ENCODE measurements around the gene SLC16A13. TPM values are rescaled to one million over a fixed set of nuclear protein-coding genes. Genes with fewer than 3 reads are reported as not detected.
"Not testable (repeated sequence)": the region's sequence is repeated elsewhere in the genome, so short reads cannot be mapped to it uniquely, and the experiment has no call there.

Gene SLC16A13
- total RNA-seq, 1 experiment from 2014 or later, result 0.48 TPM

DNA sequence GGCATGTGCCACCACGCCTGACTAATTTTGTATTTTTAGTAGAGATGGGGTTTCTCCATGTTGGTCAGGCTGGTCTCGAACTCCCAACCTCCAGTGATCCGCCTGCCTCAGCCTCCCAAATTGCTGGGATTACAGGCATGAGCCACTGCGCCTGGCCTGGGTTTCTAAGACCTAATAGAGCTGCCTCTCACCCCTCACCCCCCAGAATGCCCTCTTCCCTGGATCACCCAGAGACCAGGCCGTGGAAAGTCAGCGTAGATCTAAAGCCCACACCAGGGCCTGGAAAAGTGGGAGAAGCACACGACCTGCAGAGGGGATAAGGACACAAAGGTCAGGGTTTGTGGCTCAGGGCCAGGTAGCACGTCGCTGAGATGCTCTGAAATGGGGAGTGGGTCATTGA is 14.8 kb downstream of the SLC16A13 start:
- DNase-seq; H3K36me3 ChIP-seq (replicated peaks; ENCODE audit: control insufficient read depth, insufficient read depth, low read length); H3K4me3 ChIP-seq (ENCODE audit: insufficient read depth, low read depth, low read length): not testable (repeated sequence)
- peaks cover 10% of the 10 kb centered on the region for H3K27me3 ChIP-seq (ENCODE audit: control insufficient read depth, insufficient read depth, low read length)

- Histone ChIP-seq H3K27me3 (ENCODE audit: control insufficient read depth, insufficient read depth, low read length) (no peaks in the 10 kb centered on the region), H3K36me3 (replicated peaks; ENCODE audit: control insufficient read depth, insufficient read depth, low read length) (no peaks in the 10 kb centered on the region), H3K4me3 (ENCODE audit: insufficient read depth, low read depth, low read length) (no peak overlapping the region)
- no peak for DNase-seq
Observed at GRCh38 chr17:7056386-7056785, 20.6 kb downstream of the SLC16A13 start.

- H3K36me3 ChIP-seq (replicated peaks; ENCODE audit: control insufficient read depth, insufficient read depth, low read length), result no peaks in the 10 kb centered on the region
- no peak overlapping the region for H3K4me3 ChIP-seq (ENCODE audit: insufficient read depth, low read depth, low read length)
- DNase-seq, result no peak
- H3K27me3 ChIP-seq (ENCODE audit: control insufficient read depth, insufficient read depth, low read length), result no peaks in the 10 kb centered on the region
Observed at GRCh38 chr17:7058831-7059447, 23.1 kb downstream of the SLC16A13 start.

GRCh38 chr17:7060165-7060891 is 24.5 kb downstream of the SLC16A13 start:
- no peaks in the 10 kb centered on the region for H3K27me3 ChIP-seq (ENCODE audit: control insufficient read depth, insufficient read depth, low read length)
- no peaks in the 10 kb centered on the region for H3K36me3 ChIP-seq (replicated peaks; ENCODE audit: control insufficient read depth, insufficient read depth, low read length)
- no peak overlapping the region for H3K4me3 ChIP-seq (ENCODE audit: insufficient read depth, low read depth, low read length)
- no peak for DNase-seq

DNA sequence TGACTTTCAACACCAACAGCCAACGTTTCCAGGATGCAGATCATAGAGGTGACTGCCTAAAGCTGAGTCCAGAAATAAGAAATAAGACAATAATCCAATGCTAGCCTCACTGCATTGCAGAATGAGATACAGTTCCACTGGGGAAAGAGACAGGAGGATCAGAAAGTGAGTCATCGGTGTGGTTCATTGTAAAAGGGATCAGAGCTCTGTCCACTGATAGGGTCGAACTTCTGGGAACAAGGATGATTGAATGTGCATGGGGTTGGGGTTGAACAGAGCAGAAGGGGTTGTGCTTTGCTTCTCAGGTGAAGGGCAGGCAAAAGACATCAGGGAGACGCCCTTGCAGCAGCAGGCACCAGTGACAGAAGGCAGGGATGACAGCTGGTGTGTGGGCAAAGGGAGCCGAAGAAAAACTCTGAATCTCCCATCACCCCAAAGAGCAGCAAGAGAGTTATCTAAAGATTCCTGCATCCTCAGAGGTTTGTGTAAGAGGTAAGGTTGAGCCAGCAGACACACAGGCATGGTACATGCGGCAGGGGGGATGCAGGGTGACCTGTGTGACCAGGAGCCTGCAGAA is 27.8 kb downstream of the SLC16A13 start:
- Histone ChIP-seq H3K36me3 (replicated peaks; ENCODE audit: control insufficient read depth, insufficient read depth, low read length) (no peaks in the 10 kb centered on the region), H3K4me3 (ENCODE audit: insufficient read depth, low read depth, low read length) (no peak overlapping the region), H3K27me3 (ENCODE audit: control insufficient read depth, insufficient read depth, low read length) (no peaks in the 10 kb centered on the region; the same call in 1 of the 2 replicates)
- DNase-seq, result no peak

GRCh38 chr17:7064261-7064660 is 28.4 kb downstream of the SLC16A13 start:
- no peak for DNase-seq
- Histone ChIP-seq H3K4me3 (ENCODE audit: insufficient read depth, low read depth, low read length) (no peak overlapping the region), H3K36me3 (replicated peaks; ENCODE audit: control insufficient read depth, insufficient read depth, low read length) (no peaks in the 10 kb centered on the region), H3K27me3 (ENCODE audit: control insufficient read depth, insufficient read depth, low read length) (no peaks in the 10 kb centered on the region; the same call in 1 of the 2 replicates)

DNA sequence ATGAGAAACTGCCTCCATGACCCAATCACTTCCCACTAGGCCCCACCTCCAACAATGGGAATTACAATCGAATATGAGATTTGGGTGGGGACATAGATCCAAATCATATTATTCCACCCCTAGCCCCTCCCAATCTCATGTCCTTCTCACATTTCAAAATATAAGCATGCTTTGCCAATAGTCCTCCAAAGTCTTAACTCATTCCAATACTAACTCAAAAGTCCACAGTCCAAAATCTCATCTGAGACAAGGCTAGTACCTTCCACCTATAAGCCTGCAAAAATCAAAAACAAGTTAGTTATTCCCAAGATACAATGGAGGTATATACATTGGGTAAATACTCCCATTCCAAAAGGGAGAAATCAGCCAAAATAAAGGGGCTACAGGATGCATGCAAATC is 31.4 kb downstream of the SLC16A13 start:
- DNase-seq, result no peak
- Histone ChIP-seq H3K27me3 (ENCODE audit: control insufficient read depth, insufficient read depth, low read length) (no peaks in the 10 kb centered on the region; the same call in 1 of the 2 replicates), H3K36me3 (replicated peaks; ENCODE audit: control insufficient read depth, insufficient read depth, low read length) (no peaks in the 10 kb centered on the region), H3K4me3 (ENCODE audit: insufficient read depth, low read depth, low read length) (no peak overlapping the region)

GRCh38 chr17:7068268-7068667 is 32.5 kb downstream of the SLC16A13 start:
- no peak overlapping the region for H3K4me3 ChIP-seq (ENCODE audit: insufficient read depth, low read depth, low read length)
- H3K36me3 ChIP-seq (replicated peaks; ENCODE audit: control insufficient read depth, insufficient read depth, low read length), result no peaks in the 10 kb centered on the region
- DNase-seq, result no peak
- no peaks in the 10 kb centered on the region; the same call in 1 of the 2 replicates for H3K27me3 ChIP-seq (ENCODE audit: control insufficient read depth, insufficient read depth, low read length)

- Histone ChIP-seq H3K27me3 (ENCODE audit: control insufficient read depth, insufficient read depth, low read length) (no peaks in the 10 kb centered on the region; the same call in 1 of the 2 replicates), H3K4me3 (ENCODE audit: insufficient read depth, low read depth, low read length) (no peak overlapping the region), H3K36me3 (replicated peaks; ENCODE audit: control insufficient read depth, insufficient read depth, low read length) (no peaks in the 10 kb centered on the region)
- DNase-seq, result no peak
Observed at GRCh38 chr17:7070712-7071111, 34.9 kb downstream of the SLC16A13 start.

GRCh38 chr17:7072406-7072805 is 36.6 kb downstream of the SLC16A13 start:
- peak; percentile 23 for DNase-seq
- Histone ChIP-seq H3K27me3 (ENCODE audit: control insufficient read depth, insufficient read depth, low read length) (no peaks in the 10 kb centered on the region; the same call in 1 of the 2 replicates), H3K36me3 (replicated peaks; ENCODE audit: control insufficient read depth, insufficient read depth, low read length) (no peaks in the 10 kb centered on the region), H3K4me3 (ENCODE audit: insufficient read depth, low read depth, low read length) (no peak overlapping the region)

DNA sequence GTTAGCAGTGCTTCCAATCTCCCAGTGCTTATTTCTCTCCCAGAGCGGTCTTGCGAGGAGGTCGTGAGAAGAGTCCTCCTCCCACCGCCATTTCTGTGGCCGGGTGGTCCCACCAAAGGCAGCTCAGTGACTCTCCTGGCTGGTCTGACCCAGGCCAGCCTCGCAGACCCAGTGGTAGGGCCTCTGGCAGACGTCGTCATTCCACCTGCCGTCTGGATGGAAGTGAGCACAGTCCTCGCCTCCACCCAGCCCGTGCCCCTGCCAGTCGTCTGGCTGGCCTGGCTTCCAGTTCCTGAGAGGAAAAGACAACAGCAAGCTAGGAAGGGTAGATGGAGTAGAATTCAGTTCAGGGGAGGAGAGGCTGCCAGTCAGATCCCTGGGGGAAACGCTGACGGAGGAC is 39.1 kb downstream of the SLC16A13 start:
- Histone ChIP-seq H3K4me3 (ENCODE audit: insufficient read depth, low read depth, low read length) (no peak overlapping the region), H3K36me3 (replicated peaks; ENCODE audit: control insufficient read depth, insufficient read depth, low read length) (no peaks in the 10 kb centered on the region), H3K27me3 (ENCODE audit: control insufficient read depth, insufficient read depth, low read length) (no peaks in the 10 kb centered on the region; the same call in 1 of the 2 replicates)
- DNase-seq, result peak; percentile 19

GRCh38 chr17:7077911-7078546 is 42.2 kb downstream of the SLC16A13 start:
- DNase-seq, result peak; percentile 15
- Histone ChIP-seq H3K36me3 (replicated peaks; ENCODE audit: control insufficient read depth, insufficient read depth, low read length) (no peaks in the 10 kb centered on the region), H3K27me3 (ENCODE audit: control insufficient read depth, insufficient read depth, low read length) (no peaks in the 10 kb centered on the region; the same call in 1 of the 2 replicates), H3K4me3 (ENCODE audit: insufficient read depth, low read depth, low read length) (no peak overlapping the region)

DNA sequence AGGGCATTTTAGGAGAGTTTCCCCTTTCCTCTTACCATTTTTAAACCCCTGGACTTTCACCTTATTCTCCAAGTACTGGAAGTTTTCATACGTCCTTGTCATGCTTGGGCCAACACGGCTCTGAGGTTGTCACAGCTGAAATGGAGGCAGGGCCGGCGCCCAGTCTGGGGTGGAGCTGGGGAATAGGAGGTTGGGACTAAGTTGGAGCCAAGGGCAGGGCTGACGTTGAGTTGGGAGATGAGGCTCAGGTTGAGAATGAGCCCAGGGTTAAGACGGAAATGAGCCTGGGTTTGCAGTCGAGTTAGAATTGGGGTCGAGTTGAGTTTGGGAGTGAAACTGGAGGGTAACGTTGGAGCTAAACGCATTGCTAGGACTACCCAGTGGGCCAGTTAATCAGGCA is 42.9 kb downstream of the SLC16A13 start:
- Histone ChIP-seq H3K36me3 (replicated peaks; ENCODE audit: control insufficient read depth, insufficient read depth, low read length) (no peaks in the 10 kb centered on the region), H3K4me3 (ENCODE audit: insufficient read depth, low read depth, low read length) (no peak overlapping the region), H3K27me3 (ENCODE audit: control insufficient read depth, insufficient read depth, low read length) (no peaks in the 10 kb centered on the region; the same call in 1 of the 2 replicates)
- peak; percentile 20 for DNase-seq

DNA sequence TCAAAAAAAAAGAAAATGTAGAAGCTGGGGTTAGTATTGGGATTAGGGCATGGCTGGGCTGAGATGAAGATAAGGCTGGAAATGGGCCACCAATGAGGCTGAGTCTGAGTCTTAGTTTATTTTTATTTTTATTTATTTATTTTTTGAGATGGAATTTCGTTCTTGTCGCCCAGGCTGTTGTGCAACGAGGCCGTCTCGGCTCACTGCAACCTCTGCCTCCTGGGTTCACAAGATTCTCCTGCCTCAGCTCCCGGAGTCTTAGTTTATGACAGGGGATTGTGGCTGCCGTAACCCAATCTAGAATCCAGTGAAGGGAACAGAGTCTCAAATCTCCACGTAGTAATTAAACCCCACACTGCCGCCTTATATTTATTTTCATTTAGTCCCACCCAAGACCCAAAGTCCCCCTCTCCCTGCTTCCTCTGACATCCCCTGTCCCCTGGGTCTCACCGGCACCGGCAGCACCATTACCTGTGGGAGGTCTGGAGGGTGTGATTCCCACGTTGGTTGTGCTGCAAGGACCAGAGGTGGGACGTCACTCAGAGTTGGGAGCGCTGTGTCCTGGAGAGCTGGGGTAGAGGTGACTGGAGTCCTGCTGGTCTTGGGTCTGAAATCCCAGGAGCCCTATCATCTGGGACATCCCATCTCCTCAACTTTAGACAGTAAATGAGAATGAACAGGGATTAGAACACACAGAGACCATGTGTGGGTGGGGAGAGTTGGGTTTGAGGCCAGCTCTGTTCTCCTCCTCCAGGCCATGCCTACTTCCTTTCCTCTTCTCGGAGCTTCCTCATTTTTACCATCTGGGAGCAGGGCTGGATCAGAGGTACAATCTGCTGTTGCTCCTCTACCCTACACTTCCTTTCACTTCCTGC is 44.0 kb downstream of the SLC16A13 start, which contains the start of gene CLEC10A:
Gene CLEC10A, minus strand, starts transcription at position 671 of the 875 bp plus-strand sequence. CDS start 1,439 bp downstream, outside the sequence.
- peak; percentile 20 for DNase-seq
- Histone ChIP-seq H3K4me3 (ENCODE audit: insufficient read depth, low read depth, low read length) (no peak within 1 kb of the TSS), H3K36me3 (replicated peaks; ENCODE audit: control insufficient read depth, insufficient read depth, low read length) (no peaks in the 10 kb centered on the region), H3K27me3 (ENCODE audit: control insufficient read depth, insufficient read depth, low read length) (no peaks in the 10 kb centered on the region; the same call in 1 of the 2 replicates)

Data from H7 (cell line).